ENCODE results near the gene EFCAB6.

DNA sequence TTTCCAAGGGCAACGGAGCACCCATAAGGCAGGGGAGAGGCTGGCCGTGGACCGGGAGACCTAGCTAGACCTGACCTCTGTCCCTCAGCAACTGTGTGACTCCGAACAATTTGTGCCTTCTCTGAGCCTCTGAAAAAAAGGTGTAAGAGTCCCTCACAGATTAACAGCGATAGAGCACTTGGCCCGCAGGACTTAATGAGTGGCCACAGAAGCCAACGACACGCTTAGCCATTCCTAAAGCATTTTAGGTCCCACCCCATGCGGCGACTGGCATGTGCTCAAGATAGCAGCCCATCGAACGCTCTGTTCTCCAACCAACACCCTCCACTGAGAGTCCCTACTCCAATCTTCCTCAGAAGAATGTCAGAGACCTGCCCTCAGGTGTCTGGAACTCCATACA lies 48.7 kb upstream of the EFCAB6 start:
- TF ChIP-seq POLR2A (IDR thresholded peaks at IDR 0.05; ENCODE audit: borderline replicate concordance, extremely low read depth, insufficient read depth, insufficient read length), result no peak
- TF ChIP-seq, protein P1, sequence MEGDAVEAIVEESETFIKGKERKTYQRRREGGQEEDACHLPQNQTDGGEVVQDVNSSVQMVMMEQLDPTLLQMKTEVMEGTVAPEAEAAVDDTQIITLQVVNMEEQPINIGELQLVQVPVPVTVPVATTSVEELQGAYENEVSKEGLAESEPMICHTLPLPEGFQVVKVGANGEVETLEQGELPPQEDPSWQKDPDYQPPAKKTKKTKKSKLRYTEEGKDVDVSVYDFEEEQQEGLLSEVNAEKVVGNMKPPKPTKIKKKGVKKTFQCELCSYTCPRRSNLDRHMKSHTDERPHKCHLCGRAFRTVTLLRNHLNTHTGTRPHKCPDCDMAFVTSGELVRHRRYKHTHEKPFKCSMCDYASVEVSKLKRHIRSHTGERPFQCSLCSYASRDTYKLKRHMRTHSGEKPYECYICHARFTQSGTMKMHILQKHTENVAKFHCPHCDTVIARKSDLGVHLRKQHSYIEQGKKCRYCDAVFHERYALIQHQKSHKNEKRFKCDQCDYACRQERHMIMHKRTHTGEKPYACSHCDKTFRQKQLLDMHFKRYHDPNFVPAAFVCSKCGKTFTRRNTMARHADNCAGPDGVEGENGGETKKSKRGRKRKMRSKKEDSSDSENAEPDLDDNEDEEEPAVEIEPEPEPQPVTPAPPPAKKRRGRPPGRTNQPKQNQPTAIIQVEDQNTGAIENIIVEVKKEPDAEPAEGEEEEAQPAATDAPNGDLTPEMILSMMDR (IDR thresholded peaks at IDR 0.05 in 2 of 3, conservative IDR thresholded peaks at IDR 0.05 in 1 of 3; ENCODE audit: borderline replicate concordance in 1 of 3, insufficient read depth in 1 of 3, low read depth in 2 of 3, low read length in 2 of 3), result no peak
- TF ChIP-seq EGR1 (IDR thresholded peaks at IDR 0.05; ENCODE audit: low read depth), result no peak
- TF ChIP-seq POLR2AphosphoS5 (IDR thresholded peaks at IDR 0.05; ENCODE audit: low read depth, low read length), result no peak
- TF ChIP-seq EZH2phosphoT487 (IDR thresholded peaks at IDR 0.05; ENCODE audit: borderline replicate concordance), result no peak
- no peak for TF ChIP-seq RAD21 (IDR thresholded peaks at IDR 0.05; ENCODE audit: low read depth)
- TF ChIP-seq EZH2 (IDR thresholded peaks at IDR 0.05), result no peak
